Measurements from ENCODE around the gene LYVE1. TPM values are rescaled to one million over a fixed set of nuclear protein-coding genes. Genes with fewer than 3 reads are reported as not detected.
A peak's percentile ranks its signal among the peaks of the same experiment; 100 is the strongest.

The LYVE1 gene
- total and polyA plus RNA-seq, 7 donors: 5.2 to 37.0 (median 17.4) TPM

DNA sequence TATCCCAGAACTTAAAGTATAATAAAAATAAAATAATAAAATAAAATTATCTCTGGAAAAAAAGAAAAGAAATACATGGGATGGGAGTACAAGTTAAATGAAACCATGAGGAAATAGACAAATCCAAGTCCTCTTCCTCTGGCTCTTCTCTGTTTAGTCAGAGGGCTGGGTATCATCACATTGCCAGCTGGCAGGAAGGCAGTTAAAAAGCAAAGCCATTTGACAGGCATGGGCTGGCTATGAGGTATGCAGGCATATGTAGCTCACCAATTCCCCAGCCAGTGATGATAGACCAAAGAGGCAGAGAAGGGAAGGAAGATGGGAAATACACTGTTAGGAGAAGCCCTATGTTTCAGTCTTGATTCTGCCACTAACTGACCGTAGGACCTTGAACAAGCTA, 6.5 kb downstream of the LYVE1 start:
- TF ChIP-seq, protein P1, sequence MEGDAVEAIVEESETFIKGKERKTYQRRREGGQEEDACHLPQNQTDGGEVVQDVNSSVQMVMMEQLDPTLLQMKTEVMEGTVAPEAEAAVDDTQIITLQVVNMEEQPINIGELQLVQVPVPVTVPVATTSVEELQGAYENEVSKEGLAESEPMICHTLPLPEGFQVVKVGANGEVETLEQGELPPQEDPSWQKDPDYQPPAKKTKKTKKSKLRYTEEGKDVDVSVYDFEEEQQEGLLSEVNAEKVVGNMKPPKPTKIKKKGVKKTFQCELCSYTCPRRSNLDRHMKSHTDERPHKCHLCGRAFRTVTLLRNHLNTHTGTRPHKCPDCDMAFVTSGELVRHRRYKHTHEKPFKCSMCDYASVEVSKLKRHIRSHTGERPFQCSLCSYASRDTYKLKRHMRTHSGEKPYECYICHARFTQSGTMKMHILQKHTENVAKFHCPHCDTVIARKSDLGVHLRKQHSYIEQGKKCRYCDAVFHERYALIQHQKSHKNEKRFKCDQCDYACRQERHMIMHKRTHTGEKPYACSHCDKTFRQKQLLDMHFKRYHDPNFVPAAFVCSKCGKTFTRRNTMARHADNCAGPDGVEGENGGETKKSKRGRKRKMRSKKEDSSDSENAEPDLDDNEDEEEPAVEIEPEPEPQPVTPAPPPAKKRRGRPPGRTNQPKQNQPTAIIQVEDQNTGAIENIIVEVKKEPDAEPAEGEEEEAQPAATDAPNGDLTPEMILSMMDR (IDR thresholded peaks at IDR 0.05): no peak
- Histone ChIP-seq H3K4me1 (peaks cover 6% of the 10 kb centered on the region), H3K27me3 (ENCODE audit: insufficient read depth in 3 of 3, low read length in 2 of 3) (no peaks in the 10 kb centered on the region), H3K4me3 (no peak overlapping the region), H3K27ac (no peak overlapping the region), H3K9me3 (no peaks in the 10 kb centered on the region), H3K36me3 (ENCODE audit: insufficient read depth in 1 of 2, low read depth in 1 of 2) (no peaks in the 10 kb centered on the region)
- WGBS, 3 donors: 87 to 96% (median 94%) methylated on average over 1 of the region's 1 CpG
- no peak for DNase-seq
- intact Hi-C loops (cut with DNase I): loop anchor here (5.0 kb wide), 3 partner anchors 90 to 175 kb away; no protein-coding TSS in a partner anchor
- no peak for ATAC-seq

DNA sequence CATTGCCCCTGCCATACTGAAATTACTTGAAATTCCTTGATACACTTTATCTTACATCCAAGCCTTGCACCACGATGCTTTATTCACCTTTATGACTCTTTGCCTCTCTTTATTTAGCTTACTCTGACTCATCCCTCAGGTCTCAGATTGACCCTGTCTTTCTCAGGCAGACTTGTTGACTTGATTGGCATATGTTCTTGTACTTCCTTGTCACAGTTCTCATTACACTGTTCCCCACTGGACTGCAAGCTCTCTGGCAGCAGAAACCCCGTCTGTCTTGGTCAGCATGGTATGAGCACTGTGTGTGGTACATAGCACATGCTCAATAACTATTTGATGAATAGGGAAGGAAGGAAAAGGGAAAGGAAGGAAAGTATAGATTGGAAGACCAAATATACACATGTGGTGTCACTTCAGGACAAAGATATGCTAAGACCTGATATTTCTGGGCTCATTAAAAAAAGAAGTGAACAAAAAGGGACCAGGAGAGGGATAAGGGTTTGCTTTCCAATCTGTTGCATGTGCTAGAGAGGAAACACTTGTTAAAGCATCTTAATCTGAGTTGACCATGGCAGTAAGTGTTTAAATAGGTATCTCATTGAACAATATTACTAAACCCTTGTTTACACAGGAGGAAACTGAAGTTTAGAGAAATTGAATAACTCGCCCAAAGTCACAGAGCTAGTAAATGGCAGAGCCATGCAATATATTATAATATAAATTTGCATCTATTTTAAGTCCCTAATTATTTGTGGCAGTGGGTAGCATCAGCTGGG, 7.2 kb downstream of the LYVE1 start:
- 49 to 71% (median 52%) methylated on average over 3 of the region's 3 CpGs for WGBS, 3 donors
- H3K27me3 ChIP-seq (ENCODE audit: insufficient read depth in 3 of 3, low read length in 2 of 3): no peaks in the 10 kb centered on the region
- ATAC-seq: peak; percentile 67 to 95 (median 88)
- no peak overlapping the region for H3K4me3 ChIP-seq
- H3K9me3 ChIP-seq: no peaks in the 10 kb centered on the region
- TF ChIP-seq, protein P1 (IDR thresholded peaks at IDR 0.05): no peak
- intact Hi-C loops (cut with DNase I): loop anchor here (5.0 kb wide), 3 partner anchors 91 to 176 kb away; no protein-coding TSS in a partner anchor
- H3K36me3 ChIP-seq (ENCODE audit: insufficient read depth in 1 of 2, low read depth in 1 of 2): no peaks in the 10 kb centered on the region
- H3K4me1 ChIP-seq: peaks cover 6% of the 10 kb centered on the region
- H3K27ac ChIP-seq: peak overlapping the region; percentile 58
- DNase-seq: no peak

GRCh38 chr11:10558288-10558687, 10.2 kb downstream of the LYVE1 start:
- Histone ChIP-seq H3K4me3 (no peak overlapping the region), H3K27me3 (ENCODE audit: insufficient read depth in 3 of 3, low read length in 2 of 3) (no peaks in the 10 kb centered on the region), H3K9me3 (no peaks in the 10 kb centered on the region), H3K4me1 (peaks cover 6% of the 10 kb centered on the region), H3K27ac (no peak overlapping the region), H3K36me3 (ENCODE audit: insufficient read depth in 1 of 2, low read depth in 1 of 2) (no peaks in the 10 kb centered on the region)
- no peak for ATAC-seq
- DNase-seq: no peak
- TF ChIP-seq, protein P1 (IDR thresholded peaks at IDR 0.05): no peak
- WGBS, 3 donors: 70 to 84% (median 83%) methylated on average over 3 of the region's 3 CpGs
- intact Hi-C loops (cut with DNase I): no loop called here

- Histone ChIP-seq H3K27ac (no peak overlapping the region), H3K36me3 (ENCODE audit: insufficient read depth in 1 of 2, low read depth in 1 of 2) (no peaks in the 10 kb centered on the region), H3K27me3 (ENCODE audit: insufficient read depth in 3 of 3, low read length in 2 of 3) (no peaks in the 10 kb centered on the region), H3K9me3 (peaks cover 7% of the 10 kb centered on the region), H3K4me1 (peaks cover 6% of the 10 kb centered on the region), H3K4me3 (no peak overlapping the region)
- no peak for ATAC-seq
- intact Hi-C loops (cut with DNase I): no loop called here
- DNase-seq: no peak
- TF ChIP-seq, protein P1 (IDR thresholded peaks at IDR 0.05): no peak
- 69 to 89% (median 84%) methylated on average over 1 of the region's 1 CpG for WGBS, 3 donors
Measured at GRCh38 chr11:10556590-10556989, 11.9 kb downstream of the LYVE1 start.
